NB4 (cell line): ENCODE results near the gene GPC5.

Source experiments
- MYC ChIP-seq: IDR thresholded peaks from 2 replicates; pipeline ENCODE4 v1.6.1; 2011; ENCODE audit warnings: low read depth, low read length
- POLR2A ChIP-seq: IDR thresholded peaks from 2 replicates; pipeline ENCODE4 v1.6.1; 2011; ENCODE audit warnings: mild to moderate bottlenecking; ENCODE audit not compliant: insufficient read length; ENCODE audit errors: extremely low read depth
- TF ChIP-seq, protein P1 (sequence below): IDR thresholded peaks from one replicate; pipeline ENCODE4 v1.5.1; 2012; ENCODE audit warnings: low read depth, low read length

- no peak for TF ChIP-seq POLR2A
- TF ChIP-seq, protein P1, sequence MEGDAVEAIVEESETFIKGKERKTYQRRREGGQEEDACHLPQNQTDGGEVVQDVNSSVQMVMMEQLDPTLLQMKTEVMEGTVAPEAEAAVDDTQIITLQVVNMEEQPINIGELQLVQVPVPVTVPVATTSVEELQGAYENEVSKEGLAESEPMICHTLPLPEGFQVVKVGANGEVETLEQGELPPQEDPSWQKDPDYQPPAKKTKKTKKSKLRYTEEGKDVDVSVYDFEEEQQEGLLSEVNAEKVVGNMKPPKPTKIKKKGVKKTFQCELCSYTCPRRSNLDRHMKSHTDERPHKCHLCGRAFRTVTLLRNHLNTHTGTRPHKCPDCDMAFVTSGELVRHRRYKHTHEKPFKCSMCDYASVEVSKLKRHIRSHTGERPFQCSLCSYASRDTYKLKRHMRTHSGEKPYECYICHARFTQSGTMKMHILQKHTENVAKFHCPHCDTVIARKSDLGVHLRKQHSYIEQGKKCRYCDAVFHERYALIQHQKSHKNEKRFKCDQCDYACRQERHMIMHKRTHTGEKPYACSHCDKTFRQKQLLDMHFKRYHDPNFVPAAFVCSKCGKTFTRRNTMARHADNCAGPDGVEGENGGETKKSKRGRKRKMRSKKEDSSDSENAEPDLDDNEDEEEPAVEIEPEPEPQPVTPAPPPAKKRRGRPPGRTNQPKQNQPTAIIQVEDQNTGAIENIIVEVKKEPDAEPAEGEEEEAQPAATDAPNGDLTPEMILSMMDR, result peak; percentile 73
- TF ChIP-seq MYC, result no peak
Measured at GRCh38 chr13:92187378-92187989, 789.1 kb downstream of the GPC5 start.
